Measurements from ENCODE around the gene ITPA. TPM values are rescaled to one million over a fixed set of nuclear protein-coding genes. Genes with fewer than 3 reads are reported as not detected.

The ITPA gene
- total RNA-seq, 1 donor from 2014 or later: 58.4 TPM

- peaks cover 5% of the 10 kb centered on the region for H3K4me1 Mint-ChIP-seq (ENCODE audit: unreplicated experiment)
- DNase-seq (ENCODE audit: extremely low spot score, unreplicated experiment): no peak
These were observed 18.8 kb downstream of the ITPA start for GRCh38 chr20:3227936-3228749.

GRCh38 chr20:3228750-3229032 is 19.4 kb downstream of the ITPA start:
- Mint-ChIP-seq H3K4me3 (ENCODE audit: unreplicated experiment) (no peak overlapping the region), H3K36me3 (ENCODE audit: unreplicated experiment) (no peaks in the 10 kb centered on the region), H3K9me3 (ENCODE audit: unreplicated experiment) (no peaks in the 10 kb centered on the region), H3K4me1 (ENCODE audit: unreplicated experiment) (peaks cover 5% of the 10 kb centered on the region), H3K27me3 (ENCODE audit: unreplicated experiment) (no peaks in the 10 kb centered on the region), H3K27ac (ENCODE audit: unreplicated experiment) (no peak overlapping the region)
- TF ChIP-seq CTCF (IDR thresholded peaks at IDR 0.05): no peak
- no peak for DNase-seq (ENCODE audit: extremely low spot score, unreplicated experiment)

More at GRCh38 chr20:3227936-3228749, 18.8 kb downstream of the ITPA start:
- Mint-ChIP-seq H3K9me3 (ENCODE audit: unreplicated experiment) (no peaks in the 10 kb centered on the region), H3K4me3 (ENCODE audit: unreplicated experiment) (no peak overlapping the region), H3K27ac (ENCODE audit: unreplicated experiment) (no peak overlapping the region), H3K27me3 (ENCODE audit: unreplicated experiment) (no peaks in the 10 kb centered on the region), H3K36me3 (ENCODE audit: unreplicated experiment) (no peaks in the 10 kb centered on the region)
- no peak for TF ChIP-seq CTCF (IDR thresholded peaks at IDR 0.05)

- Mint-ChIP-seq H3K4me3 (ENCODE audit: unreplicated experiment) (no peak overlapping the region), H3K9me3 (ENCODE audit: unreplicated experiment) (no peaks in the 10 kb centered on the region), H3K27me3 (ENCODE audit: unreplicated experiment) (no peaks in the 10 kb centered on the region), H3K36me3 (ENCODE audit: unreplicated experiment) (no peaks in the 10 kb centered on the region), H3K4me1 (ENCODE audit: unreplicated experiment) (peaks cover 5% of the 10 kb centered on the region), H3K27ac (ENCODE audit: unreplicated experiment) (no peak overlapping the region)
- DNase-seq (ENCODE audit: extremely low spot score, unreplicated experiment): no peak
- no peak for TF ChIP-seq CTCF (IDR thresholded peaks at IDR 0.05)
These were observed 19.9 kb downstream of the ITPA start for GRCh38 chr20:3229158-3229557.

GRCh38 chr20:3229798-3230197 is 20.5 kb downstream of the ITPA start:
- DNase-seq (ENCODE audit: extremely low spot score, unreplicated experiment): no peak
- no peak overlapping the region for H3K27ac Mint-ChIP-seq (ENCODE audit: unreplicated experiment)
- H3K27me3 Mint-ChIP-seq (ENCODE audit: unreplicated experiment): no peaks in the 10 kb centered on the region
- TF ChIP-seq CTCF (IDR thresholded peaks at IDR 0.05): no peak
- no peaks in the 10 kb centered on the region for H3K9me3 Mint-ChIP-seq (ENCODE audit: unreplicated experiment)
- H3K36me3 Mint-ChIP-seq (ENCODE audit: unreplicated experiment): no peaks in the 10 kb centered on the region
- no peak overlapping the region for H3K4me3 Mint-ChIP-seq (ENCODE audit: unreplicated experiment)
- peaks cover 5% of the 10 kb centered on the region for H3K4me1 Mint-ChIP-seq (ENCODE audit: unreplicated experiment)

- Mint-ChIP-seq H3K36me3 (ENCODE audit: unreplicated experiment) (no peaks in the 10 kb centered on the region), H3K4me3 (ENCODE audit: unreplicated experiment) (no peak overlapping the region), H3K27me3 (ENCODE audit: unreplicated experiment) (no peaks in the 10 kb centered on the region), H3K27ac (ENCODE audit: unreplicated experiment) (no peak overlapping the region), H3K9me3 (ENCODE audit: unreplicated experiment) (no peaks in the 10 kb centered on the region), H3K4me1 (ENCODE audit: unreplicated experiment) (peaks cover 4% of the 10 kb centered on the region)
- no peak for TF ChIP-seq CTCF (IDR thresholded peaks at IDR 0.05)
- no peak for DNase-seq (ENCODE audit: extremely low spot score, unreplicated experiment)
These were observed 21.8 kb downstream of the ITPA start for GRCh38 chr20:3231116-3231515.
